HG02642 (cell line): ENCODE data around the gene LYPD3.
A peak's percentile ranks its signal among the peaks of the same experiment; 100 is the strongest.
"Not testable (repeated sequence)": the region's sequence is repeated elsewhere in the genome, so short reads cannot be mapped to it uniquely, and the experiment has no call there.

Experiments used
- ATAC-seq: cut with Tn5 transposase; IDR thresholded peaks from one replicate; pipeline ENCODE4 v1.9.1; 2021; ENCODE audit warnings: mild to moderate bottlenecking; ENCODE audit not compliant: unreplicated experiment, poor library complexity

LYPD3 gene

GRCh38 chr19:43438291-43439031 is 26.9 kb downstream of the LYPD3 start:
- no peak for ATAC-seq

GRCh38 chr19:43437712-43438111 is 27.7 kb downstream of the LYPD3 start:
- ATAC-seq = no peak

- ATAC-seq = not testable (repeated sequence)
Measured at GRCh38 chr19:43437284-43437683, 28.1 kb downstream of the LYPD3 start.

DNA sequence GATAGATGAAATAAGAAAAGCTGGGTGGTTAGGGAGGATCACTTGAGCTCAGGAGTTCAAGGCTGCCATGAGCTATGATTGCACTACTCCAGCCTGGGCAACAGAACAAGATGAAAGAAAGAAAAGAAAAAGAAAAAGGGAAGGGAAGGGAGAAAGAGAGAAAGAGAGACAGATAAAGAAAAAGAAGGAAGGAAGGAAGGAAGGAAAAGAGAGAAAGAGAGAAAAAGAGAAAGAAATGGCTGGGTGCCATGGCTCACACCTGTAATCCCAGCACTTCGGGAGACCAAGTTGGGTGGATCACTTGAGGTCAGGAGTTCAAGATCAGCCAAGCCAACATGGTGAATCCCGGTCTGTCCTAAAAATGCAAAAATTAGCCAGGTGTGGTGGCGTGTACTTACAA is 29.6 kb downstream of the LYPD3 start:
- no peak for ATAC-seq

DNA sequence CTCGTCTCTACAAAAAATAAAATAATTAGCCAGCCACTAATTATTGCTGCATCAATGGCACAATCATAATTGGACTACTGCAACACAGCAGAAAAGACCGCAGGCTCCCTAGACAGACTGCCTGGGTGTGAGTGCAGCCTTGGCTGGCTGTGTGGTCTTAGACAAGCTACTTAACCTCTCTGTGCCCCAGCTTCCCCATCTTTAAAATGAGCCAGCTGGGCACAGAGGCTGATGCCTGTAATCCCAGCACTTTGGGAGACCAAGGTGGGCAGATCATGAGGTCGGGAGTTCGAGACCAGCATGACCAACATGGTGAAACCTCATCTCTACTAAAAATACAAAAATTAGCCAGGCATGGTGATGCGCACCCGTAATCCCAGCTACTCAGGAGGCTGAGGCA is 31.7 kb downstream of the LYPD3 start:
- no peak for ATAC-seq

- no peak for ATAC-seq
Measured at GRCh38 chr19:43433358-43433673, 32.1 kb downstream of the LYPD3 start.

GRCh38 chr19:43430976-43431375 is 34.4 kb downstream of the LYPD3 start:
- ATAC-seq = no peak

- peak; percentile 57 for ATAC-seq
Measured at GRCh38 chr19:43430142-43430710, 35.2 kb downstream of the LYPD3 start.

- no peak for ATAC-seq
Measured at GRCh38 chr19:43429395-43429794, 36.0 kb downstream of the LYPD3 start.

DNA sequence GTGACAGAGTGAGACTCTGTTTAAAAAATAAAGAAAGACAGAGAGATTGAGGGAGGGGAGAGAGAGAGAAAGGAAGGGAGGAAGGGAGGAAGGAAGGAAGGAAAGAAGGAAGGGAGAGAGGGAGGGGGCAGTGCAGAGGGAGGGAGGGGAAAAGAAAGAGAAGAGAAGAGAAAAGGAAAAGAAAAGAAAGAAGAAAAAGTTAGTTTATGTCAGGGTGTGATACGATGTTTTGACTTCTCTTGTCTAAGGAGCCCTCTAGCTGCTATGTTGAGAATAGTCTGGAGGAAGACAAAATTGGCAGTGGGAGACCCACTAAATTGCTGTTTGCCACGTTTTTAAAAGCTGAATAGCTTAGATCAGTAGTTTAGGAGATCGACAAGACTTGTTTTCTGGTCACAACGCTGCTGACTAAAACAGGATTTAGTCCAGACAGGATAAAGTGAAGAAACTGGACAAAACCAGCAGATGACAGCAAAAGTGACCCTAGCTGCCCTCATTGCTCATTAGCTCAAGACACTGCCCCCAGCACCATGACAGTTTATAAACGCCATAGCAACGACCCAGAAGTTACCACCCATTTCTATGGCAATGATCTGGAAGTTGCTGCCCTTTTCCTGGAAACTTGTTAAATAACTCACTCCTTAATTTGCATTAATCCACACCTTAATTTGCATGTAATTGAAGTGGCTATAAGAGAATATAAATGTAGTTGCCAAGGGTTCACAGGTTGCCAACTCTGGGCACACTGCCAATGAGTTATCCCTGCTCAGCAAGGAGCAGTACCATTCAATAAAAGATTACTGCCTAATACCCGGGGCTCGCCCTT is 39.6 kb downstream of the LYPD3 start:
- no peak for ATAC-seq

- no peak for ATAC-seq
Measured at GRCh38 chr19:43423779-43424178, 41.6 kb downstream of the LYPD3 start.

DNA sequence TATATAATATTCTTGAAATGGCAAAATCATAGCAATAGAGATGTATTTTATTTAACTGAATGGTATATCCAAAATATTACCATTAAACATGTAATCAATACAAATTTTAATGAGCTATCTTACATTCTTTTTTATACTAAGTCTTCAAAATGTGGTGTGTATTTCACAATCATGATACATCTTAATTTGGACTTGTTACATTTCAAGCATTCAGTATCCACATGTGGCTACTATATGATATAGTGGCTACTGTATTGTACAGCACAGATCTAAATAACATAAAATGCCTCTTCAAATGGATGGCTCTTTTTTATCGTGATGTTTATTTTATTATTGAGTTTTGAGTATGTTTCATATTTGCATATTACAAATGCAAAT is 42.7 kb downstream of the LYPD3 start:
- ATAC-seq = no peak

GRCh38 chr19:43422000-43422688 is 43.3 kb downstream of the LYPD3 start:
- no peak for ATAC-seq

DNA sequence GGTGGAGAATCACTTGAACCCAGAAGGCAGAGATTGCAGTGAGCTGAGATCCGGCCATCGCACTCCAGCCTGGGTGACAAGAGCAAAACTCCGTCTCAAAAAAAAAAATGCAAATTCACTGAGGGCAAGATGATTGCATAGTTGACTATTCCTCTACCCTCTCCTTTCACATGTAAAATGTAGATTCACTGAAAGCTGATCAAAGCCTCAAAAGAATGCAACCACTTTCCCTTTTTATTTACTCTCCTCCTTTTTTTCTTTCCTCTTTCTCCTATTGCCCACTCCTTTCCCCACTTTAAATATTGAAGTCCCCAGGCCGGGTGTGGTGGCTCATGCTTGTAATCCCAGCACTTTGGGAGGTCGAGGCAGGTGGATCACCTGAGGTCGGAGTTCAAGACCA is 44.5 kb downstream of the LYPD3 start:
- no peak for ATAC-seq

DNA sequence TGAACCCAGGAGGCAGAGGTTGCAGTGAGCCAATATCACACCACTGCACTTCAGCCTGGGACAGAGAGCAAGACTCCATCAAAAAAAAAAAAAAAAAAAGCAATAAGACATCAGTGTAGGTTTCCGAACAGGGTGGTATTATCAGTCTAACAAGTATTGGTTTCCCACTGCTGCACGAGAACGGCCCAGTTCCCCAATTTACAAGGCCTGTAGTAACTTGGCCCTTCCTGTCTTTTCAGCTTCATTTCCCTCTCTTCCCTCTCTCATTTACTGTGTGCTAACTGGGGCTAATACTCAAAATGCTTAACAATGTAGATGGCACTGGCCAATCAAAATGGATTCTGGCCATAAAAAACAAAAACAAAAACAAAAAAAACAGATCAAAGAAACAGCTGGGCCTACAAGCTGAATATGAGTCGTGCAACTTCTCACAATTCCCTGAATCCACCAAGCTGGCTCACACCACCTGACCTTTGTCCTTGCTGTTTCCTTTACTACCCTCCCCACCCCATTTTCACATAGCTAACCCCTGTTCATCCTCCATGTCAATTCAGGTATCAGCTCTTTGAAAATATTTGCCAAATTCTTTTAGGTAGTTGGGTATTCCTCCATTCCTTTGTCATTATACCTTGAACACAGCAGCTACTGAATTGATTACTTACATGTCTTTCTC is 48.3 kb downstream of the LYPD3 start:
- no peak for ATAC-seq

- no peak for ATAC-seq
Measured at GRCh38 chr19:43414554-43414953, 50.9 kb downstream of the LYPD3 start, which contains the start of gene TEX101. Gene TEX101, plus strand, starts transcription at chr19:43414890. Its CDS starts 1,030 bp downstream, at chr19:43415920.

GRCh38 chr19:43412441-43412840 is 53.0 kb downstream of the LYPD3 start:
- ATAC-seq = no peak
